Naive B cell (primary cell): ENCODE data around the gene FAM9C. TPM values are rescaled to one million over a fixed set of nuclear protein-coding genes. Genes with fewer than 3 reads are reported as not detected.

Experiments
- ATAC-seq, 2 donors: fragments of 150-1000 bp; cut with Tn5 transposase; 2 replicates each; pipeline ENCODE4 v1.10.0; 2021; ENCODE audit warnings: low read depth in 2 of 2, mild to moderate bottlenecking in 2 of 2, moderate library complexity in 2 of 2
- DNase-seq: peaks from one replicate; pipeline ENCODE4 v3.0.0; 2022
- H3K27ac Mint-ChIP-seq, 6 donors: one replicate each; pipeline ENCODE4 v1.8.0; 2020 to 2022; ENCODE audit warnings: mild to moderate bottlenecking in 6 of 6, mixed read lengths in 6 of 6, moderate library complexity in 5 of 6, inconsistent platforms in 2 of 6
- H3K27me3 Mint-ChIP-seq, 3 donors: one replicate each; pipeline ENCODE4 v1.8.0; 2021 to 2022; ENCODE audit warnings: mixed read lengths in 3 of 3, mild to moderate bottlenecking in 1 of 3
- H3K36me3 Mint-ChIP-seq, 2 donors: one replicate each; pipeline ENCODE4 v1.8.0; 2020 to 2022; ENCODE audit warnings: mixed read lengths in 2 of 2, inconsistent platforms in 1 of 2, mild to moderate bottlenecking in 1 of 2
- H3K4me1 Mint-ChIP-seq, 3 donors: one replicate each; pipeline ENCODE4 v1.8.0; 2020 to 2022; ENCODE audit warnings: mixed read lengths in 3 of 3, inconsistent platforms in 1 of 3, mild to moderate bottlenecking in 1 of 3, moderate library complexity in 1 of 3
- H3K4me3 Mint-ChIP-seq, 8 donors: one replicate each; pipeline ENCODE4 v1.8.0; 2020 to 2022; ENCODE audit warnings: mild to moderate bottlenecking in 8 of 8, mixed read lengths in 8 of 8, moderate library complexity in 8 of 8, inconsistent platforms in 2 of 8
- H3K9me3 Mint-ChIP-seq, 7 donors: one replicate each; pipeline ENCODE4 v1.8.0; 2020 to 2022; ENCODE audit warnings: mixed read lengths in 7 of 7, mild to moderate bottlenecking in 5 of 7, inconsistent platforms in 2 of 7, moderate library complexity in 1 of 7
- polyA plus RNA-seq, 6 donors: library from polyadenylated mRNA; unstranded; fragments of 300-500 nt; fragmentation: Illumina TruSeq; gene quantifications; one replicate each; pipeline ENCODE4 v1.2.3, GENCODE V29; 2021; ENCODE audit warnings: low read depth in 6 of 6

Gene FAM9C
- polyA plus RNA-seq, 6 donors from 2014 or later: not detected

DNA sequence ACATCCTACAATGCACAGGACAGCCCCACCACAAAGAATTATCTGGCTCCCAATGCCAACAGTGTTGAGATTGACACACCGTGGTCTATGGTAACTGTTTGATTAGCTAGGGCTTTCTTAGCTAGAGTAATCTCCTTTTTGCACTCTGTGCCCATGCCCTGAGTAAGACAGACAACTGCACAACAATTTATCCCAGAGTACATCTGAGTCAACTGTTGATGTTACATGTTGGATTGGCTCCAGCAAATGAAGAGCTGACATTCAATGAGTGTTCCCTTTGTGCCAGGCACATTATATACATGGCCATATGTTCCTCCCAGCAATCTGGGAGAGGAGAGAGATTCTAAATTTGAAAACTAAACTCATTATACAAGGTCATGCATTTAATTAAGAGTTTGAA, 3.9 kb upstream of the FAM9C start:
- H3K4me3 Mint-ChIP-seq: no peak overlapping the region
- peaks cover 0 to 27% (median 10%) of the 10 kb centered on the region in 3 donors for H3K4me1 Mint-ChIP-seq
- no peaks in the 10 kb centered on the region for H3K27me3 Mint-ChIP-seq
- peaks cover 0 to 13% (median 4%) of the 10 kb centered on the region in 7 donors for H3K9me3 Mint-ChIP-seq
- H3K36me3 Mint-ChIP-seq: peaks cover 0 to 7% of the 10 kb centered on the region in 2 donors
- no peak for DNase-seq
- ATAC-seq: no peak
- no peak overlapping the region for H3K27ac Mint-ChIP-seq

DNA sequence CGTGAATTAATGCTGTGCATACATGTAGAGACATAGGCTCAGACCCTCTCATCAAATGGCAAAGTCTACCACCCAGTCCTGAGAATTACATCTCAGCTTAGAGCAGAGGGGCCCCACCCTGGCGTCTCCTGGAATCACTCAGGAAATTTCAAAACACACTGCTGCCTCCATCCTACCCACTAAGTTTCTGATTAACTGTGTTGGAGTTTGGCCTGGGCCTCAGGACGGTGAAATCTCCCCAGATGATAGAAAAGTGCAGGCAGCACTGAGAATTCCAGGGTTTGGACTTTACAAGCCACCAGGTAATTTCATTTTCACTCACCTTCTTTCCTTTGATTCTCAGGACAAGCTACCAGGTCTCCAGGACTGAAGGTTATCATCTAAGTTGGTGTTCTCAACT, 3.3 kb upstream of the FAM9C start:
- H3K27me3 Mint-ChIP-seq: no peaks in the 10 kb centered on the region

DNA sequence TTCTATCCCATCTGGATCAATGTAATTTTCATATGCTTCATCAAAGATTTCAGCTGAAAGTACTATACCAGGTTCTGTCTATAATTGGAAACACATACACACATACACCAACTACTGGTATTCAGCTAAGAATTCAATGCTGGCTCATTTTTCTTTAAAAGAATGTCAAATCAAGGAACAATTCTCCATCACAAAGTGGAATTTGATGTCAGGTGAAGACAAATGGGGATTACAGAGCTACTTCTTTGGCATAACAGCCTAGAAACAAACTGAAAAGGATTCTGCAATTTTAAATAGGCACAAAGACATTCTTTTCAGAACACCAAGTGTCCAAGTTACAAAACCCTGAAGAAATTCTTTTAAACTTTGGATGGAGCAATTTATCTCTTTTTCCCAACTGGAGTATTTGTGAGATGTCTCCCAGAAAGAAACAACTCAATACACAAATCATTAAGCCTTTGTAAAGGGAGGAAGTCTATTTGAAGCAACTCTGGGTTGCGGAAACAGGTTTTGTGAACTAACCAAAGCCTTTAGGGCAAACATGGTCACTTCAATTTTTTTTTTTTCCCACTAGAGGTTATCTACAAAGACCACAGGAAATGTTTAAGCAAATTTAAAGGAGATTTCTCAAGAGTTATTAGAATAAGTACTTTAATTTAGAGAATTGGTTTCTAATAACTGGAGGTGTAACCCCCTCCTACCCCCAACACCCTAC, 1.9 kb upstream of the FAM9C start:
- DNase-seq (no peak), ATAC-seq (no peak)
- Mint-ChIP-seq H3K36me3 (peaks cover 0 to 7% of the 10 kb centered on the region in 2 donors), H3K27me3 (no peaks in the 10 kb centered on the region), H3K4me3 (peak overlapping the region in 1 of 8 donors; percentile 20), H3K4me1 (peaks cover 0 to 15% (median 7%) of the 10 kb centered on the region in 3 donors), H3K27ac (no peak overlapping the region), H3K9me3 (peaks cover 0 to 5% (median under 1%) of the 10 kb centered on the region in 7 donors)

More for the DNA sequence above, 3.3 kb upstream of the FAM9C start:
- no peak for ATAC-seq
- Mint-ChIP-seq H3K9me3 (peaks cover 0 to 13% (median 4%) of the 10 kb centered on the region in 7 donors), H3K4me3 (no peak overlapping the region), H3K4me1 (peaks cover 0 to 27% (median 10%) of the 10 kb centered on the region in 3 donors), H3K36me3 (peaks cover 0 to 7% of the 10 kb centered on the region in 2 donors), H3K27ac (no peak overlapping the region)
- DNase-seq: no peak

DNA sequence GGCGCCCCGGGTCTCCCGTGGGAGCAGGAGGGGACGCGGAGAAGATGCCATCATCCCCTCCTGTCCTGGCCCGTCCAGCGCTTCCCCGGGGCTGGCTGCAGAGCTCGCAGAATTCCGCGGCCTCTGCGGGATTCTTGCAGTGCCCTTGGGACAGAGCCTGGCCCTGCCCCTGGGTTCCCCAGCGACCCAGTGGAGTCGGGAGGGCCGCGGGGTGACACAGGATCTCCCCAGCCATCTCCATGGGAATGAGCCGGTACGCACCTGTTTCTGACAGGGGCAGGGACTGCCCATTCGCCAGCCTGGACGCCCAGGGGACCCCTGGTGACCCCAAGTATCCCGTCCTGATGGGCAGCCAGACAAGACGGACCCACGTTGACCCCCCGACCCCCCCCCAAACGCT, 482 bp downstream of the FAM9C start:
- no peaks in the 10 kb centered on the region for H3K36me3 Mint-ChIP-seq
- H3K27ac Mint-ChIP-seq: no peak overlapping the region
- H3K4me3 Mint-ChIP-seq: no peak overlapping the region
- peaks cover 4 to 9% (median 5%) of the 10 kb centered on the region in 3 donors for H3K4me1 Mint-ChIP-seq
- peaks cover 0 to 11% (median 0%) of the 10 kb centered on the region in 3 donors for H3K27me3 Mint-ChIP-seq
- ATAC-seq: no peak
- no peak for DNase-seq
- H3K9me3 Mint-ChIP-seq: peaks cover 0 to 4% (median 0%) of the 10 kb centered on the region in 7 donors

DNA sequence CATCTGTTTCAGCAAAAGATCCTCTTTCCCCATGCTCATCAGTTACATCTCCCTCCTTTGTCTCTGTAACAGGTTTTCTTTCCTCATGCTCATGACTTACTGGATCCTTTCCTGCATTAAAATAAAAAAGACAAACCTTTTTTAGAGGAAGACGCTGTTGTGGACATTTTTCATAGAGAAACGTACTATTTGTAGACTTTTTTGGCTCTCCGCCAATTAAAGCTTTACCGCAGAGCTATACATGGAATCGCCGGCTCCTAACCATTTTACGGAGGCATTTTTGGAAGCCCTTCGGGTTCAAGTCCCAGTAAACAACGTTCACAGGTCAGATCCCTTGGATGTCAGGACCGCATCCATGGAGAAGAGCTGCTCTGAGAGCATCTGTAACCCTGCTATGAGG, 1.3 kb downstream of the FAM9C start:
- Mint-ChIP-seq H3K27me3 (peaks cover 0 to 12% (median 0%) of the 10 kb centered on the region in 3 donors), H3K4me1 (peaks cover 4 to 9% (median 5%) of the 10 kb centered on the region in 3 donors), H3K36me3 (no peaks in the 10 kb centered on the region), H3K4me3 (no peak overlapping the region), H3K27ac (peak overlapping the region in 1 of 6 donors; percentile 44), H3K9me3 (peaks cover 0 to 4% (median 0%) of the 10 kb centered on the region in 7 donors)
- ATAC-seq (no peak), DNase-seq (no peak)

DNA sequence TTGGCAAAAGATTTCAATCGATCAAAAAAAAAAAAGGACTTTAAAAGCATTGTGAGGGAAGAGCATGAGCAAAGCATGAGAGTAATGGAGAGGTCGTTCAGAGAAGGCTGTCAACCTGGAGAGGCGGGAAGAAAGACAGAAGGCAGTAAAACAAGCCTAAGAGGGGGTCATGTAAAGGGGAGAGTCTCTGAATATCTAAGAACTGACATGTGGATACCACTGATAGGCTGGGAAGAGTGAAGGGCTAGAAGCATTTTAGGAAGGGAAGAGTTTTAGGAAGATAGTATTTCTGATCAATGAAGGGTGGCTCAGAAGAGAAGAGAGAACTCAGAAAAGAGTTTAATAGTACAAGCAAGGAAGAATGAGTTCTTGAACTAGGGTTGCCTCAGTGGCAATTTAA, 7.5 kb downstream of the FAM9C start:
- DNase-seq (no peak), ATAC-seq (no peak)
- H3K4me3 Mint-ChIP-seq: peak overlapping the region in 1 of 8 donors; percentile 16
- H3K27me3 Mint-ChIP-seq: peaks cover 0 to 34% (median 0%) of the 10 kb centered on the region in 3 donors
- H3K4me1 Mint-ChIP-seq: peaks cover 2 to 15% (median 4%) of the 10 kb centered on the region in 3 donors
- H3K9me3 Mint-ChIP-seq: peaks cover 0 to 4% (median 0%) of the 10 kb centered on the region in 7 donors
- no peaks in the 10 kb centered on the region for H3K36me3 Mint-ChIP-seq
- H3K27ac Mint-ChIP-seq: peak overlapping the region in 1 of 6 donors; percentile 13

DNA sequence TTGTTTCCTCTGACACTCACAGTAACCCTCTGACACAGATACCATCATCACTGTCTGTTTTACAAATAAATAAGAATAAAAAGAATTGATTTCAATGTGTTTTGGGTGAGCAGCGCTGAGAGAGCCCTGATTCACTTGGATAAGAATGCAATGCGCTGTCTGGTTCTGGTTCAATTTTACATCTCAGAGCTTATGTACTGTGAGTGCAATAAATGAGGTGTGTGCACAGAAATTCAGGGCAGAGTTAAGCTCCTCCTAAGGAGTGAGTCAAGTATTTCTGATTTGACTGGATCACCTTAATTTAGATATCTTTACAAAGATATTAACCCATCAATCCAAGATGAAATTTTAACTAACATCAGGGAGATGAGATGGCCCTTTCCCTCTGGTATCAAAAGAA, 11.2 kb downstream of the FAM9C start:
- peaks cover 0 to 2% (median 0%) of the 10 kb centered on the region in 7 donors for H3K9me3 Mint-ChIP-seq
- H3K4me3 Mint-ChIP-seq: no peak overlapping the region
- peaks cover 0 to 26% (median 0%) of the 10 kb centered on the region in 3 donors for H3K27me3 Mint-ChIP-seq
- H3K27ac Mint-ChIP-seq: peak overlapping the region in 1 of 6 donors; percentile 41
- H3K4me1 Mint-ChIP-seq: peaks cover 11 to 19% (median 19%) of the 10 kb centered on the region in 3 donors
- H3K36me3 Mint-ChIP-seq: no peaks in the 10 kb centered on the region
- ATAC-seq: no peak
- no peak for DNase-seq

DNA sequence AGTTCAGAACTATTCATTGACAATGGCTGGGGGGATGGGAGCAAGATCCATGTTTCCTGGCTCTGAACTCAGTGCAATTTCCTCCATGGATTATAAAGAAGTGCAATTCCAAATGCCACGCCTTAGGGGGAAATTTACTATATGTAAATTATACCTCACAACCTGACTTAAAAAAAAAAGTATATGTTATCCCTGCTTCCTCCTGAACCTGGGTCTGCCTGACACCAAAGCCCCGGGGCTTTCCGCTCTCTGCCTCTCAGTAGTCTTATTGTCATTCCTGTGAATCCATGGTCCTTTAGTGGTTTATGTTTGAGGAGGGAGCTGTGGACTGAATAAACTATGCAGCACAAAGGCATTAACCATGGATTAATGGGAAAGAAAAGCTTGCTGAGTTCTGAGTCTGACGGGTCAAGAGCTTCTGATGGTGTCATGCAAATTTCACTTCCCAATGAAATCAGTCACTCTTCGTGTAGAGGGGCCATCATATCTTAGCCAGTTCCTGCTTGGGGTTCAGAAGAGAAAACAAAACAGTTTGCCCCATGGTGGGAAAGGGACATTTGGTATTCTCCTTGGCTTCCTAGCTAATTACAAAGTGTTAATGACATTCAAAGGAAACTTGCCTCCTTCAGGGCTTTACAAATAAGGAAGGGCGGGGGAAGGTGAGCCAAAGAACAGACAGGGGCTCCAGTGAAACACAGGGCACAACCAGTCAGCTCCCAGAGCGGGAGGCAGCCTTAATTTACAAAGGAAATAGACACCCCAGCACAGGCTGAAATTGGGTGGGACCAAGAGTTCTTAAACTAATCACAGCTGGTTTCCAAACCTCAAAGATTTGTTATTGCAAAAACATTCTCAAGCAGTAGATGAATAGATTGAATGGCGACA, 14.3 kb downstream of the FAM9C start:
- Mint-ChIP-seq H3K9me3 (no peaks in the 10 kb centered on the region), H3K27me3 (peaks cover 0 to 31% (median 0%) of the 10 kb centered on the region in 3 donors), H3K27ac (peak overlapping the region in 5 of 6 donors; percentile 14 to 96 (median 61)), H3K4me1 (peaks cover 25 to 38% (median 34%) of the 10 kb centered on the region in 3 donors), H3K4me3 (peak overlapping the region in 4 of 8 donors; percentile 21 to 70 (median 55)), H3K36me3 (no peaks in the 10 kb centered on the region)
- no peak for ATAC-seq
- no peak for DNase-seq

DNA sequence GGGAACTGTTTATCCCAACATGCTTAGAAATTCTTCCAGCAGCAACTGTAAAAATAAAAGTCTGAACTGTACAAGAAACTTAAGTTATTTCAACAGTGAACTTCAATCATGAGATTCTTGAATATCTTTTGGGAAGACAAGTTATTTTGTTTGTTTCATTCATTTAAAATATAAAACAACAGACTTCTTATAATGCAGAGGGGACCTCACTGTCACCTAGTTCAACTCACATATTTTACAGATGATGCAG, 14.9 kb downstream of the FAM9C start:
- Mint-ChIP-seq H3K27me3 (peaks cover 0 to 37% (median 0%) of the 10 kb centered on the region in 3 donors), H3K27ac (peak overlapping the region in 2 of 6 donors; percentile 59 to 76), H3K4me1 (peaks cover 25 to 42% (median 38%) of the 10 kb centered on the region in 3 donors), H3K36me3 (no peaks in the 10 kb centered on the region), H3K4me3 (peak overlapping the region in 2 of 8 donors; percentile 26 to 46), H3K9me3 (no peaks in the 10 kb centered on the region)
- no peak for ATAC-seq
- no peak for DNase-seq

DNA sequence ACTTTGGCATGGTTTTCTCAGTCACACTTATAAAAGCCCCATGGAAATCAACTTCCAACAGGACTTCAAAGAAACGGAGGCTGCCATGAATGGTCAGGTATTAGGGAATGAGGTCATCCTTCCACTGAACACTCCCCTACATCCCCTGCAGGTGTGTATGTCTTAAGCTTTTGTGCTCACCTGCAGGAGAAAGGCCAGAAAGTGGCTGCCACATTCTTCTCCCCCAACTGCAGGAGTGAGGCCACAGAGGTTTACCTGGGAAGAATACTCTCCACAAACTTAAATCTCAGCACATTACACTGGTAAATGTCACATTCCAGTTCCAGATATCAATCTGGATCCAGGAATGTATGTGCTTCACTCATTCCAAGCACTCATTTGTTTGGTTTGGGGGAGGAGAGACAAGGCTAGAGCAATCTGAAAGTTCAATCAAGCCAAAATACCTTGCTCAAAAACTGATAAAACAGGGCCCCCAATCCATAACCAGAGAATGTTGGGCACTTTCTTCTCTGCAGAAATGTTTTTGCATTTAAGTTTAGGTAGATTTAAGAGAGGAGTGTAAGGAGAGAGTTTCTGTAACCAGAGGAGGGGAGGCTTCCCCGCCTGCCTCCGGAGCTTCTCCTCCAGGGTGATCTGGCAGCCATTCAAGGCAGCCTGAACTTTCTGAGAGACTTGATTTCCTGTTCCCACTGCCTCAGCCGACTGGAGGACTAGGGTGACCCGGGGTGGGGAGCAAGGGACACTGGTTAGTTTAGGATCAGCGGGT, 15.4 kb downstream of the FAM9C start:
- ATAC-seq: no peak
- H3K4me1 Mint-ChIP-seq: peaks cover 25 to 41% (median 35%) of the 10 kb centered on the region in 3 donors

DNA sequence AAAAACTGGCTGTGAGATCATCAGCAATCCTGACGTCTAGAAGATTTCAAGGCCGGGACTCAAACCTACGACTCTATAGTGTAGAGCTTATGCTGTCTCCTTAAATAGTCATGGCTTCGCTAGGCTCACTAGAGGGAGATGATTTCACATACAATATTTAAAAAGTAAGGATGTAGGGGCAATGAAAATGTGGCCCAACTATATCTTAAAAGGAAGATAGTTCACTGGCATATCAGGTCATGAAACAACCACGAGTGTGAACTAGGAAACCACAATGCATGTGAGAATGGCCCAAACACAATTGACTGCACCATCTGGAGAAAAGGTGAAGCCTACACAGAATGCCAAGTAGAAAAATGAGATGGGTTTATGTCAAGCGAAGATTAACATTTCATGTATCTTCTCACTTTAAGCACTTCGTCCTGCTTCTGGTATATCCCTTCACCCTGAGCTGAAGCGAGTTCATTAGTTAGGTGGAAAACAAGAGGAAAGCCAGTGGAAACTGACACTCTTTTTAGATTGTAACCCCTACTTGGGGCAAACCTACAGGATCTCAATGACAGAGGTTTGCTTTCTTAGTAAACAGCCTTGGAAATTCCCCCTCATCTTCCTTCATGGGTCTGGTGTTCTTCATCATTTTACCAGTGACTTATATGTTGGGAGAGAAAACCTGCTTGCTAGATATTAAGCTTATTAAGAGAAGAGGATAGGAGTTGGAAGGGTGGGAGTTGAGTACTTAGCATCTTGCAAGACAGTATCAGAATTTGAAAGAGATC, 17.4 kb downstream of the FAM9C start:
- Mint-ChIP-seq H3K4me1 (peaks cover 36 to 60% (median 47%) of the 10 kb centered on the region in 3 donors), H3K36me3 (no peaks in the 10 kb centered on the region), H3K27ac (peak overlapping the region in 1 of 6 donors; percentile 31), H3K9me3 (peaks cover 0 to 2% (median 0%) of the 10 kb centered on the region in 7 donors), H3K27me3 (peaks cover 0 to 35% (median 0%) of the 10 kb centered on the region in 3 donors), H3K4me3 (no peak overlapping the region)
- no peak for DNase-seq
- ATAC-seq: no peak

More for the DNA sequence above, 15.4 kb downstream of the FAM9C start:
- Mint-ChIP-seq H3K27me3 (peaks cover 0 to 37% (median 0%) of the 10 kb centered on the region in 3 donors), H3K27ac (peak overlapping the region in 3 of 6 donors; percentile 7 to 76 (median 59)), H3K9me3 (no peaks in the 10 kb centered on the region), H3K4me3 (peak overlapping the region in 2 of 8 donors; percentile 26 to 46), H3K36me3 (no peaks in the 10 kb centered on the region)
- no peak for DNase-seq

DNA sequence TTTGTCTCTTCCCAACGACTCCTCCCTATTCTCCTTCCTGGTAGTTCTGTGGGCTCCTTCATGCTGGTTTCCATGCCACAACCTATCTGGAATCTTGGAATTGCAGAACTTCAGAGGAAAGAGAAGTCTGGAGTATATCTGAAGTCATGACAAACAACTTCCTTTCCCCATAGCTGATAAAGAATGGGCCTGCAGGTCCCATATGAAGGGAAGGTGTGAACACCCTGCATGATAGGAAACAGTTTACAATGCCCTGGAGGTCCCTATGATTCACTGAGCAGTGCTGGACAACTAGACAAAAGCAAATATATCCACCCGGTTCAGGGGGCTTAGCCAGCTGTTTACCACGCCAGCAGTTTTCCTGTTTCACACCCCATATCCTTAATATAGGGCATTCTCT, 19.4 kb downstream of the FAM9C start:
- DNase-seq: no peak
- Mint-ChIP-seq H3K27ac (peak overlapping the region in 2 of 6 donors; percentile 39 to 71), H3K27me3 (peaks cover 0 to 29% (median 0%) of the 10 kb centered on the region in 3 donors), H3K4me3 (no peak overlapping the region), H3K36me3 (no peaks in the 10 kb centered on the region), H3K9me3 (peaks cover 0 to 2% (median 0%) of the 10 kb centered on the region in 7 donors), H3K4me1 (peaks cover 28 to 53% (median 40%) of the 10 kb centered on the region in 3 donors)
- no peak for ATAC-seq
